PFSK-1 (cell line): ENCODE data around the gene GABRB3.

Experiments
- POLR2AphosphoS5 ChIP-seq: IDR thresholded peaks from 2 replicates; pipeline ENCODE4 v1.6.1; 2012; ENCODE audit warnings: low read depth, mild to moderate bottlenecking, control low read depth, low read length, moderate library complexity
- SIN3A ChIP-seq: IDR thresholded peaks from 2 replicates; pipeline ENCODE4 v1.6.1; 2012; ENCODE audit warnings: mild to moderate bottlenecking, low read length, moderate library complexity, borderline replicate concordance; ENCODE audit not compliant: insufficient read depth
- TAF1 ChIP-seq: IDR thresholded peaks from 2 replicates; pipeline ENCODE4 v1.6.1; 2012; ENCODE audit warnings: low read length, control low read depth, borderline replicate concordance; ENCODE audit not compliant: insufficient read depth
- TF ChIP-seq, protein P1 (sequence below), 2 experiments: IDR thresholded peaks; 2 replicates each; pipeline versions ENCODE4 v1.6.1 to v1.8.0; 2011 to 2012; ENCODE audit warnings: low read depth in 2 of 2, low read length in 2 of 2, control low read depth in 1 of 2, inconsistent platforms in 1 of 2, mild to moderate bottlenecking in 1 of 2, moderate library complexity in 1 of 2; ENCODE audit not compliant: insufficient read depth in 1 of 2

DNA sequence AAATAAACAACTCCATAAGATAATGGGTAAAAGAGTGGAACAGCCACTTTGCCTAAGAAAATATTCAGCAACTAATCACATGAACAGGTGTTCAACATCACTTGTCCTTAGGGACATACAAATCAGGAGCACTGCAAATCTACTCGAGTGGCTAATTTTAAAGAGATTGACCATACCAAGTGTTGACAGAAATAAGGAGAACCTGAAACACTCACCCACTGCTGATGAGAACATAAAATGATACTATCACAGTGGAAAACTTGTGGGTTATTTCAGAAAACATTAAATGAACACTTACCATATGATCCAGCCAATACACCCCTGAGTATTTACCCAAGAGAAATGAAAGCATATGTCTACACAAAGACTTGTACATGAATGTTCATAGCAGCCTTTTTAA lies 70.5 kb downstream of the GABRB3 start:
- TF ChIP-seq POLR2AphosphoS5 (no peak), TAF1 (no peak), SIN3A (no peak)
- TF ChIP-seq, protein P1, sequence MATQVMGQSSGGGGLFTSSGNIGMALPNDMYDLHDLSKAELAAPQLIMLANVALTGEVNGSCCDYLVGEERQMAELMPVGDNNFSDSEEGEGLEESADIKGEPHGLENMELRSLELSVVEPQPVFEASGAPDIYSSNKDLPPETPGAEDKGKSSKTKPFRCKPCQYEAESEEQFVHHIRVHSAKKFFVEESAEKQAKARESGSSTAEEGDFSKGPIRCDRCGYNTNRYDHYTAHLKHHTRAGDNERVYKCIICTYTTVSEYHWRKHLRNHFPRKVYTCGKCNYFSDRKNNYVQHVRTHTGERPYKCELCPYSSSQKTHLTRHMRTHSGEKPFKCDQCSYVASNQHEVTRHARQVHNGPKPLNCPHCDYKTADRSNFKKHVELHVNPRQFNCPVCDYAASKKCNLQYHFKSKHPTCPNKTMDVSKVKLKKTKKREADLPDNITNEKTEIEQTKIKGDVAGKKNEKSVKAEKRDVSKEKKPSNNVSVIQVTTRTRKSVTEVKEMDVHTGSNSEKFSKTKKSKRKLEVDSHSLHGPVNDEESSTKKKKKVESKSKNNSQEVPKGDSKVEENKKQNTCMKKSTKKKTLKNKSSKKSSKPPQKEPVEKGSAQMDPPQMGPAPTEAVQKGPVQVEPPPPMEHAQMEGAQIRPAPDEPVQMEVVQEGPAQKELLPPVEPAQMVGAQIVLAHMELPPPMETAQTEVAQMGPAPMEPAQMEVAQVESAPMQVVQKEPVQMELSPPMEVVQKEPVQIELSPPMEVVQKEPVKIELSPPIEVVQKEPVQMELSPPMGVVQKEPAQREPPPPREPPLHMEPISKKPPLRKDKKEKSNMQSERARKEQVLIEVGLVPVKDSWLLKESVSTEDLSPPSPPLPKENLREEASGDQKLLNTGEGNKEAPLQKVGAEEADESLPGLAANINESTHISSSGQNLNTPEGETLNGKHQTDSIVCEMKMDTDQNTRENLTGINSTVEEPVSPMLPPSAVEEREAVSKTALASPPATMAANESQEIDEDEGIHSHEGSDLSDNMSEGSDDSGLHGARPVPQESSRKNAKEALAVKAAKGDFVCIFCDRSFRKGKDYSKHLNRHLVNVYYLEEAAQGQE (IDR thresholded peaks at IDR 0.05; ENCODE audit: insufficient read depth in 1 of 2, low read depth in 2 of 2, low read length in 2 of 2), result no peak
